Measurements from ENCODE around the gene CYBC1.
"Not testable (repeated sequence)": the region's sequence is repeated elsewhere in the genome, so short reads cannot be mapped to it uniquely, and the experiment has no call there.

Gene CYBC1

GRCh38 chr17:82434216-82434565 is 16.4 kb downstream of the CYBC1 start:
- DNase-seq (ENCODE audit: low read depth), result no peak

- DNase-seq (ENCODE audit: low read depth), result no peak
These were observed 16.9 kb downstream of the CYBC1 start for GRCh38 chr17:82433560-82434215.

GRCh38 chr17:82432017-82432416 is 18.5 kb downstream of the CYBC1 start:
- DNase-seq (ENCODE audit: low read depth), result no peak

- no peak for DNase-seq (ENCODE audit: low read depth)
These were observed 20.7 kb downstream of the CYBC1 start for GRCh38 chr17:82429824-82430223.

GRCh38 chr17:82428546-82428945 is 22.0 kb downstream of the CYBC1 start:
- no peak for DNase-seq (ENCODE audit: low read depth)

GRCh38 chr17:82424863-82425159 is 25.7 kb downstream of the CYBC1 start:
- no peak for DNase-seq (ENCODE audit: low read depth)

- DNase-seq (ENCODE audit: low read depth), result no peak
These were observed 26.3 kb downstream of the CYBC1 start for GRCh38 chr17:82424001-82424862.

- DNase-seq (ENCODE audit: low read depth), result no peak
These were observed 31.0 kb downstream of the CYBC1 start for GRCh38 chr17:82419540-82419939.

GRCh38 chr17:82418001-82418986 is 32.3 kb downstream of the CYBC1 start, which contains the start of the genes HEXD and OGFOD3:
Gene HEXD, plus strand, starts transcription at chr17:82418347. Its CDS starts 1,453 bp downstream, at chr17:82419800.
Gene OGFOD3, minus strand, starts transcription at chr17:82418586. Its CDS starts 101 bp downstream, at chr17:82418485.
- DNase-seq (ENCODE audit: low read depth), result peak; percentile 55

GRCh38 chr17:82416771-82417170 is 33.8 kb downstream of the CYBC1 start:
- no peak for DNase-seq (ENCODE audit: low read depth)

- DNase-seq (ENCODE audit: low read depth), result no peak
These were observed 34.3 kb downstream of the CYBC1 start for GRCh38 chr17:82416264-82416663.

- DNase-seq (ENCODE audit: low read depth), result no peak
These were observed 34.8 kb downstream of the CYBC1 start for GRCh38 chr17:82415786-82416185.

- DNase-seq (ENCODE audit: low read depth), result no peak
These were observed 35.2 kb downstream of the CYBC1 start for GRCh38 chr17:82415336-82415735.

- peak; percentile 43 for DNase-seq (ENCODE audit: low read depth)
These were observed 35.8 kb downstream of the CYBC1 start for GRCh38 chr17:82414548-82415281.

GRCh38 chr17:82412535-82413520 is 37.7 kb downstream of the CYBC1 start:
- DNase-seq (ENCODE audit: low read depth), result no peak

GRCh38 chr17:82412081-82412480 is 38.5 kb downstream of the CYBC1 start:
- not testable (repeated sequence) for DNase-seq (ENCODE audit: low read depth)

GRCh38 chr17:82411396-82412053 is 39.0 kb downstream of the CYBC1 start:
- DNase-seq (ENCODE audit: low read depth), result no peak

- DNase-seq (ENCODE audit: low read depth), result no peak
These were observed 40.4 kb downstream of the CYBC1 start for GRCh38 chr17:82410014-82410716.

- no peak for DNase-seq (ENCODE audit: low read depth)
These were observed 41.6 kb downstream of the CYBC1 start for GRCh38 chr17:82408938-82409318.

Data from stimulated activated CD8-positive, alpha-beta memory T cell treated with anti-CD3 and anti-CD28 coated beads, Interleukin-7, amount 100 ng/mL, for 24 hours (primary cell).